Large intestine (tissue), 3 donors: ENCODE results near the gene MGAT4B. TPM values are rescaled to one million over a fixed set of nuclear protein-coding genes. Genes with fewer than 3 reads are reported as not detected.

Experiments
- DNase-seq, 2 donors: peaks; one replicate each; pipeline versions ENCODE4 v3.0.0 to v3.0.0-alpha.2; 2013
- H3K27ac ChIP-seq: one replicate; pipeline ENCODE4 v1.5.1; 2013; ENCODE audit warnings: low read length
- H3K27me3 ChIP-seq: 2 replicates; pipeline ENCODE4 v1.6.1; 2013; ENCODE audit warnings: low read length; ENCODE audit not compliant: control insufficient read depth, insufficient read depth
- H3K36me3 ChIP-seq: 2 replicates; pipeline ENCODE4 v1.6.1; 2013; ENCODE audit warnings: low read length; ENCODE audit not compliant: control insufficient read depth, insufficient read depth
- H3K4me1 ChIP-seq: one replicate; pipeline ENCODE4 v1.6.1; 2013; ENCODE audit warnings: low read length; ENCODE audit not compliant: control insufficient read depth, insufficient read depth
- H3K4me3 ChIP-seq: one replicate; pipeline ENCODE4 v1.5.1; 2013; ENCODE audit warnings: low read length
- H3K9me3 ChIP-seq: one replicate; pipeline ENCODE4 v1.6.1; 2013; ENCODE audit warnings: mild to moderate bottlenecking, low read depth, low read length, moderate library complexity; ENCODE audit not compliant: control insufficient read depth
- WGBS: methylation state at CpG from one replicate; pipeline ENCODE4 v1.1.5; 2013; ENCODE audit warnings: low lambda C conversion rate; ENCODE audit not compliant: insufficient coverage; 5-methylcytosine and 5-hydroxymethylcytosine counted together
- polyA plus RNA-seq: library from polyadenylated mRNA; unstranded; fragments of 120-200 nt; gene quantifications from one replicate; pipeline ENCODE4 v1.2.1, GENCODE V29; 2013

MGAT4B gene
- polyA plus RNA-seq, 1 donor = 185 TPM

GRCh38 chr5:179819296-179820126 is 12.8 kb upstream of the MGAT4B start:
- H3K9me3 ChIP-seq = peaks cover 11% of the 10 kb centered on the region
- H3K4me3 ChIP-seq = peak overlapping the region; percentile 8
- peak; percentile 54 to 82 for DNase-seq
- peaks cover 62% of the 10 kb centered on the region for H3K4me1 ChIP-seq
- peaks cover 22% of the 10 kb centered on the region for H3K36me3 ChIP-seq
- peak overlapping the region; percentile 86 for H3K27ac ChIP-seq
- no peaks in the 10 kb centered on the region for H3K27me3 ChIP-seq
- no CpG with 5 or more reads among the region's 26 CpGs for WGBS

DNA sequence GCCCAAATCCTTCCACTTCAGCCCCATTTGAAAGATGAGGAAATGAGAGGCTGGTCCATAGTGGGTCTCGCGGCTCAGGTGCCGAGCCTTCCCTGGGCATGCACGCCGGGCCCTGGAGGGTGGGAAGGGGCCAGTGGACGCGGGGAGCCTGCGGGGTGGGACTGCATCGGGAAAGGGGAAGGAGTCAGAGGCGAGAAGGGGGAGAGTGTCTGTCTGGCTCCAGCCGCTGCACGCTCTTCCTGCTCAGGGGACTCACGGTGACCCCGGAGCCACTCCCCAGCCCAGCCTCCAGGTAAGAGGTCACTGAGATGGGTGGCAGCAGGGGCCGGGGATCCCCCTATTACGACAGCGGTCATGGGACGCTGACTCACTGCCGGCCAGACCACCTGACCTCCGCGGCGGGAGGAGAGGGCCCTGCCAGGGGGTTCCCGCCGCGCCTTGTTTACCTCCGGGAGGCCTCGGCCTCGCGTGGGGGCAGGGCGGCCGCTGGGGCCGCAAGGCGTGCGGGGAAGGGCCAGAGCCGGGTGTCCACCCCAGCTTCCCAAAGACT is 12.2 kb upstream of the MGAT4B start:
- Histone ChIP-seq H3K36me3 (peaks cover 15% of the 10 kb centered on the region), H3K27me3 (no peaks in the 10 kb centered on the region), H3K4me1 (peaks cover 55% of the 10 kb centered on the region), H3K4me3 (peak overlapping the region; percentile 43), H3K9me3 (peaks cover 8% of the 10 kb centered on the region), H3K27ac (peak overlapping the region; percentile 86)
- WGBS = no CpG with 5 or more reads among the region's 35 CpGs
- peak; percentile 98 to 99 for DNase-seq

DNA sequence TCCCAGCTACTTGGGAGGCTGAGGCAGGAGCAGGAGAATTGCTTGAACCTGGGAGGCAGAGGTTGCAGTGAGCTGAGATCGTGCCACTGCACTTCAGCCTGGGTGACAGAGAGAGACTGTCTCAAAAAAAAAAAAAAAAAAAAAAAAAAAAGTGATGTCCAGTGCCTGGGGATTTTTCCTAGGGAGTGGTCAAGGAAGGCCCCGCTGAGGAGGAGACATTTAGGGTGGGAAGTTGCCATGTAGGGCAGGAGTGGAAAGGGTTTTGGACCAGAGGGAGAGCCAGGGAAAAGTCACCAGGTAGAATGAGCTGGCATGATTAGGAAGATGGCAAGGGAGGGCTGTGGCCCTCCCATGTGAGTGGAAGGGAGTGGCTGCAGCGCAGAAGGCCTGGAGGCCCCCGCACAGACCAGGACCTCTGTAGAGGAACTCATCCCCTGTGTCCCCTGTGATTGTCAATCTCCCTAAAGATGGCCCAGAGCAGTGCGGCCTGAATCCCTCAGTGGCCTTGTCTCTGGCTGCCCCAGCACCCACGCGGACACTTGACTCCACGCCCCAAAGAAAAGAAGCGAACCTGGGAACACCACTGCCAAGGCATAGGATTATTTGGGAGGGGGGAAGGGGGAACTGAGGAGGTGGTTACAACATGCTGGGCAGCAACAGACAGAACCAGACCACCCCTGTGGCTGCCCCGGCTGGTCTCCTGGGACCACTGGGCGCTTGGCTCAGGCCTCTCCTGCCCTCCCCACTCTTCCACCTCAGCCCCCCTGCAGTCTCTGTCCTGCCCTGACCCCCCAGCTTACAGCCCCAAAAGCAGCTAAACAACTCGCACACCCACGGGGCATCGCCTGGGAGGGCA is 11.5 kb upstream of the MGAT4B start:
- Histone ChIP-seq H3K4me3 (peak overlapping the region; percentile 43), H3K27ac (peak overlapping the region; percentile 86), H3K36me3 (peaks cover 10% of the 10 kb centered on the region), H3K4me1 (peaks cover 49% of the 10 kb centered on the region), H3K9me3 (peaks cover 8% of the 10 kb centered on the region), H3K27me3 (no peaks in the 10 kb centered on the region)
- WGBS = no CpG with 5 or more reads among the region's 14 CpGs
- DNase-seq = peak in 1 of 2 donors; percentile 55

DNA sequence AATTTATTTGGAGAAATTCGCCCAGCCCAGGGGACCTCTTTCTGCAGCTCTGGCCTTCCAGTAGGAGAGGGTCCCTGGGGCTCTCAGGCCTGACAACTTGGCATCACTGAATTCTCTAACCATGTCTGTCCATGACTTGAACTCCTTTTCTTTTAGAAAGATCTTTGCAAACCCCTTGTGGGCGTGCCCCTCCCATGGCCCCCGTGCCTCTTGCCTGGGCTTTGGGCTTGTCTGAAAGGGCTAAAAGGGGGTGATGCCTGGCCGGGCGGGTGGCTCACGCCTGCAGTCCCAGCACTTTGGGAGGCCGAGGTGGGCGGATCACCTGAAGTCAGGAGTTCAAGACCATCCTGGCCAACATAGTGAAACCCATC is 10.8 kb upstream of the MGAT4B start:
- DNase-seq = no peak
- no peak overlapping the region for H3K27ac ChIP-seq
- H3K9me3 ChIP-seq = peaks cover 8% of the 10 kb centered on the region
- H3K4me3 ChIP-seq = peak overlapping the region; percentile 33
- no peaks in the 10 kb centered on the region for H3K27me3 ChIP-seq
- peaks cover 43% of the 10 kb centered on the region for H3K4me1 ChIP-seq
- WGBS = no CpG with 5 or more reads among the region's 8 CpGs
- H3K36me3 ChIP-seq = peaks cover 9% of the 10 kb centered on the region

- peaks cover 12% of the 10 kb centered on the region for H3K36me3 ChIP-seq
- DNase-seq = peak in 1 of 2 donors; percentile 58
- H3K9me3 ChIP-seq = peaks cover 8% of the 10 kb centered on the region
- H3K27ac ChIP-seq = no peak overlapping the region
- H3K4me1 ChIP-seq = peaks cover 37% of the 10 kb centered on the region
- H3K27me3 ChIP-seq = no peaks in the 10 kb centered on the region
- H3K4me3 ChIP-seq = peak overlapping the region; percentile 33
- WGBS = no CpG with 5 or more reads among the region's 72 CpGs
These were observed 10.3 kb upstream of the MGAT4B start for GRCh38 chr5:179816796-179817469.

- no peak overlapping the region for H3K27ac ChIP-seq
- no peak for DNase-seq
- WGBS = no CpG with 5 or more reads among the region's 23 CpGs
These were observed 9.7 kb upstream of the MGAT4B start for GRCh38 chr5:179816401-179816795.

DNA sequence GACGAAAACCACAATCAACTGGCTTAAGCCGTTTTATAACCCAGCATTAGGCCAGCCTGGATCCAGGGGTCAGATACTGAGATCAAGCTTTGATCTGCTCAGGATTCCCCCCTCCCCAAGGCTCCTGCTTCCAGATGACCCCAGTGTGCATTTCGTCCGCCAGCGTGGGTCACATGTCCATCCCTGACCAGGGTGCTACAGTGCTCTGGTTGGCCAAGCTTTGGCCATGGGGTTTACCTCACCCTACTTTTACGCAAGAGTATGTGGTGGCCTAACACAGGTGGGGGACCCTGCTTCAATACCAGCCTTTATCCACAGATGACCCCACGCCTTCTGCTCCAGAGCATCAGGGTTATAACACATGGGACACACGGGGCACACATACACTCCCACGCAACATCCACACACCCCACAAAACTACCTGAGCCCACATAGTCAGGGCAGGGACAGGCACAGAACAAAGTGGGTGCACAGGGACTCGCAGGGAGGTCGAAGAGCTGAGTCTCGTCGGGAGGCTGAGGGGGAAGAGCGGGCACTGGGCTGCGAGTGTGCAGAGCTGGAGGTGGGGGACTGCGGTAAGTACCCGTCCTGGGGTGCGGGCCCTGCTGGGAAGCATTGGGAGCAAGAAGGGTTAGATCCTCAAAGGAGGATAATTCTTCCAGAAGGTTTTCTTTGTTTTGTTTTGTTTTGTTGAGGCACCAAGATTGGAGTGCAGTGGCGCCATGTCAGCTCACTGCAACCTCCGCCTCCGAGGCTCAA is 9.0 kb upstream of the MGAT4B start:
- Histone ChIP-seq H3K4me1 (peaks cover 36% of the 10 kb centered on the region), H3K4me3 (no peak overlapping the region), H3K27ac (no peak overlapping the region), H3K36me3 (peaks cover 12% of the 10 kb centered on the region), H3K9me3 (peaks cover 5% of the 10 kb centered on the region), H3K27me3 (no peaks in the 10 kb centered on the region)
- no peak for DNase-seq
- 100% methylated on average over 1 of the region's 21 CpGs for WGBS

More at GRCh38 chr5:179816401-179816795, 9.7 kb upstream of the MGAT4B start:
- Histone ChIP-seq H3K9me3 (peaks cover 7% of the 10 kb centered on the region), H3K36me3 (peaks cover 12% of the 10 kb centered on the region), H3K4me3 (peak overlapping the region; percentile 33), H3K4me1 (peaks cover 36% of the 10 kb centered on the region), H3K27me3 (no peaks in the 10 kb centered on the region)

GRCh38 chr5:179814090-179814489 is 7.4 kb upstream of the MGAT4B start:
- Histone ChIP-seq H3K27ac (no peak overlapping the region), H3K27me3 (no peaks in the 10 kb centered on the region), H3K4me1 (peaks cover 21% of the 10 kb centered on the region), H3K36me3 (peaks cover 12% of the 10 kb centered on the region), H3K9me3 (peaks cover 3% of the 10 kb centered on the region), H3K4me3 (no peak overlapping the region)
- WGBS = no CpG with 5 or more reads among the region's 3 CpGs
- DNase-seq = no peak

- Histone ChIP-seq H3K36me3 (peaks cover 12% of the 10 kb centered on the region), H3K27ac (no peak overlapping the region), H3K9me3 (no peaks in the 10 kb centered on the region), H3K27me3 (no peaks in the 10 kb centered on the region), H3K4me1 (peaks cover 16% of the 10 kb centered on the region), H3K4me3 (no peak overlapping the region)
- no peak for DNase-seq
- 71% methylated on average over 1 of the region's 5 CpGs for WGBS
These were observed 6.4 kb upstream of the MGAT4B start for GRCh38 chr5:179812997-179813607.
